Ovary (tissue), 9 donors: ENCODE measurements around the gene IL3RA. TPM values are rescaled to one million over a fixed set of nuclear protein-coding genes. Genes with fewer than 3 reads are reported as not detected.
A peak's percentile ranks its signal among the peaks of the same experiment; 100 is the strongest.

ENCODE experiments used
- DNase-seq, 5 donors: peaks; one replicate each; pipeline ENCODE4 v3.0.0-alpha.2; 2019 to 2020
- H3K27ac ChIP-seq, 2 donors: fragments of 200-600 bp; one replicate each; pipeline versions ENCODE4 v1.5.1 to v1.8.0; 2019 to 2022
- H3K27me3 ChIP-seq: fragments of 200-600 bp; one replicate; pipeline ENCODE4 v1.8.0; 2022
- H3K36me3 ChIP-seq: fragments of 200-600 bp; sonication (generic); one replicate; pipeline ENCODE4 v1.5.1; 2019
- H3K4me1 ChIP-seq: one replicate; pipeline ENCODE4 v1.8.1; 2013; ENCODE audit warnings: mild to moderate bottlenecking, moderate library complexity; ENCODE audit not compliant: insufficient read depth
- H3K4me3 ChIP-seq: fragments of 200-600 bp; sonication (generic); one replicate; pipeline ENCODE4 v1.5.1; 2017
- H3K9me3 ChIP-seq, 2 donors: fragments of 200-600 bp in 1 of 2; sonication (generic) in 1 of 2; one replicate each; pipeline versions ENCODE4 v1.5.1 to v1.8.1; 2013 to 2019; ENCODE audit warnings: mild to moderate bottlenecking in 1 of 2, moderate library complexity in 1 of 2
- CTCF ChIP-seq, 3 donors: fragments of 450-650 bp in 2 of 3; fragments of 200-600 bp in 1 of 3; IDR thresholded peaks; one replicate each; pipeline versions ENCODE4 v1.5.1 to v1.8.0; 2016 to 2022; ENCODE audit warnings: antibody characterized with exemption in 3 of 3, mild to moderate bottlenecking in 1 of 3
- EP300 ChIP-seq: sonication (generic); formaldehyde crosslinking; IDR thresholded peaks from one replicate; pipeline ENCODE4 v1.6.1; 2017; ENCODE audit warnings: antibody characterized with exemption
- POLR2A ChIP-seq: fragments of 450-650 bp; IDR thresholded peaks from one replicate; pipeline ENCODE4 v1.6.1; 2017; ENCODE audit warnings: antibody characterized with exemption, mild to moderate bottlenecking, moderate library complexity
- WGBS, 3 donors: extraction: QIAGEN DNeasy Blood & Tissue Kit in 1 of 3; methylation state at CpG; one replicate each; pipeline versions ENCODE4 v1.1.5 to v1.1.7; 2013 to 2017; 5-methylcytosine and 5-hydroxymethylcytosine counted together
- intact Hi-C, 4 donors: fragments of 100-400 bp; cut with DNase I; formaldehyde crosslinking; loops; one replicate each; pipeline versions ENCODE4 v1.11.0 to v1.15.1; 2022 to 2023
- polyA plus RNA-seq, 2 donors: library from polyadenylated mRNA; stranded (reverse); fragments of 200-250 nt in 1 of 2; fragments of 350-450 nt in 1 of 2; fragmentation: Illumina TruSeq in 1 of 2; extraction: RNeasy Lipid Tissue Mini Kit (QIAGEN cat#74804) in 1 of 2; gene quantifications; one replicate each; pipeline ENCODE4 v1.2.3, GENCODE V29; 2013 to 2014
- total RNA-seq, 7 donors: library from RNA; depleted of rRNA in 2 of 7; stranded (reverse); fragments of >200 nt in 2 of 7; fragmentation: NEBNext Ultra II Directional in 3 of 7; extraction: Animal tissue kit (Norgen Biotek cat#: 25700) in 3 of 7; gene quantifications; one replicate each; pipeline versions ENCODE4 v1.1.0 to v1.2.4, GENCODE V29; 2016 to 2023
- donor health status: DM: no; HTN: no; CAD: no; lungs with moderate emphysema.
- donor health status: DM: no; HTN: no; CAD: no.
- donor health status: Bipolar disorder and iron deficiency.
- donor health status: DM: yes; HTN: yes; CAD: no.
- donor health status: DM: no; HTN: no; CAD: no.
- donor health status: DM: yes; HTN: yes; CAD: no.

IL3RA gene
- total and polyA plus RNA-seq, 9 donors, result 0.12 to 5.1 (median 2.0) TPM

GRCh38 chrX:1368385-1368698 is 31.8 kb downstream of the IL3RA start:
- H3K27me3 ChIP-seq, result no peaks in the 10 kb centered on the region
- no peak overlapping the region for H3K27ac ChIP-seq
- 80 to 87% (median 82%) methylated on average over 4 of the region's 4 CpGs for WGBS, 3 donors
- intact Hi-C loops, result no loop called here
- H3K4me3 ChIP-seq, result no peak overlapping the region
- no peaks in the 10 kb centered on the region for H3K9me3 ChIP-seq
- DNase-seq, result no peak
- H3K4me1 ChIP-seq, result no peaks in the 10 kb centered on the region
- H3K36me3 ChIP-seq, result no peaks in the 10 kb centered on the region
- TF ChIP-seq POLR2A, result no peak
- no peak for TF ChIP-seq EP300
- TF ChIP-seq CTCF (IDR thresholded peaks at IDR 0.05), result no peak

DNA sequence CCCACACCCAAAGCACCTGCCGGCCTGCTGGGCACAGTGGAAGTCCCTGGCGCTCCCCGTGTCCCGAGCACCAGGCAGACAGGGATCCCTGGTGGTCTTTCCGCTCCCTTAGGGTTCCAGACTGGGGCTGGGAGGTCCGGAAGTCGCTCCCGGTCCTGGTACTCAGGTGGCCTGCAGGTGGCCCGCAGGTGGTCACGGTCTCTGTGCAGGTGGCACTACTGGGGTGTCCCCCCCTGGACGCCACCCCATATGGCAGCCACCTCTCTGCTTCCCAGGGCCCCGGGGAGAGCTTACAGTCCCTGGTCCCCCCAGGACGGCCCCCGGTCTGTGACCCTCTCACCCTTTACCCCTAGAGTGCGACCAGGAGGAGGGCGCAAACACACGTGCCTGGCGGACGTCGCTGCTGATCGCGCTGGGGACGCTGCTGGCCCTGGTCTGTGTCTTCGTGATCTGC is 41.7 kb downstream of the IL3RA start:
- no peaks in the 10 kb centered on the region for H3K36me3 ChIP-seq
- TF ChIP-seq POLR2A (no peak), CTCF (IDR thresholded peaks at IDR 0.05) (no peak), EP300 (no peak)
- no peaks in the 10 kb centered on the region for H3K4me1 ChIP-seq
- DNase-seq, result peak in 2 of 5 donors; percentile 22 to 35
- no peaks in the 10 kb centered on the region for H3K9me3 ChIP-seq
- H3K4me3 ChIP-seq, result no peak overlapping the region
- H3K27me3 ChIP-seq, result no peaks in the 10 kb centered on the region
- 81 to 89% (median 86%) methylated on average over 24 of the region's 24 CpGs for WGBS, 3 donors
- intact Hi-C loops, result no loop called here
- H3K27ac ChIP-seq, result no peak overlapping the region

GRCh38 chrX:1380672-1381233 is 44.2 kb downstream of the IL3RA start:
- intact Hi-C loops, result no loop called here
- no peak overlapping the region for H3K27ac ChIP-seq
- H3K36me3 ChIP-seq, result no peaks in the 10 kb centered on the region
- no peaks in the 10 kb centered on the region for H3K27me3 ChIP-seq
- 45 to 57% (median 46%) methylated on average over 20 of the region's 20 CpGs for WGBS, 3 donors
- DNase-seq, result peak in 1 of 5 donors; percentile 30
- no peaks in the 10 kb centered on the region for H3K9me3 ChIP-seq
- H3K4me3 ChIP-seq, result no peak overlapping the region
- no peak for TF ChIP-seq POLR2A
- TF ChIP-seq CTCF (IDR thresholded peaks at IDR 0.05), result no peak
- TF ChIP-seq EP300, result no peak
- no peaks in the 10 kb centered on the region for H3K4me1 ChIP-seq

GRCh38 chrX:1384658-1385252 is 48.2 kb downstream of the IL3RA start:
- H3K9me3 ChIP-seq, result no peaks in the 10 kb centered on the region
- H3K27ac ChIP-seq, result no peak overlapping the region
- no peaks in the 10 kb centered on the region for H3K27me3 ChIP-seq
- H3K36me3 ChIP-seq, result no peaks in the 10 kb centered on the region
- WGBS, 3 donors, result 90 to 94% (median 93%) methylated on average over 18 of the region's 18 CpGs
- peak in 1 of 5 donors; percentile 22 for DNase-seq
- H3K4me3 ChIP-seq, result no peak overlapping the region
- TF ChIP-seq POLR2A (no peak), CTCF (IDR thresholded peaks at IDR 0.05) (no peak), EP300 (no peak)
- H3K4me1 ChIP-seq, result peaks cover 12% of the 10 kb centered on the region
- intact Hi-C loops, result no loop called here
